ENCODE data around the gene ECM2. TPM values are rescaled to one million over a fixed set of nuclear protein-coding genes. Genes with fewer than 3 reads are reported as not detected.

The ECM2 gene
- total and polyA plus RNA-seq, 3 donors from 2014 or later: 16.7 to 26.9 (median 16.8) TPM

- no peak for TF ChIP-seq CTCF (IDR thresholded peaks at IDR 0.05)
- TF ChIP-seq POLR2A (IDR thresholded peaks at IDR 0.05): no peak
- Histone ChIP-seq H3K27ac (no peak overlapping the region), H3K36me3 (ENCODE audit: low read depth, missing control alignments) (no peaks in the 10 kb centered on the region), H3K4me3 (no peak overlapping the region), H3K27me3 (no peaks in the 10 kb centered on the region), H3K4me1 (no peaks in the 10 kb centered on the region), H3K9me3 (no peaks in the 10 kb centered on the region)
- DNase-seq: no peak
- WGBS, 2 donors: 81 to 92% methylated on average over 3 of the region's 3 CpGs
- intact Hi-C loops (cut with DNase I; ENCODE audit: low total_unique reads): no loop called here
Measured at GRCh38 chr9:92474587-92474986, 61.2 kb downstream of the ECM2 start.

- H3K27me3 ChIP-seq: no peaks in the 10 kb centered on the region
- H3K9me3 ChIP-seq: no peaks in the 10 kb centered on the region
- H3K27ac ChIP-seq: no peak overlapping the region
- H3K4me3 ChIP-seq: no peak overlapping the region
- DNase-seq: no peak
- 95 to 98% methylated on average over 2 of the region's 2 CpGs for WGBS, 2 donors
- intact Hi-C loops (cut with DNase I; ENCODE audit: low total_unique reads): no loop called here
- TF ChIP-seq CTCF (IDR thresholded peaks at IDR 0.05) (no peak), POLR2A (IDR thresholded peaks at IDR 0.05) (no peak)
- H3K36me3 ChIP-seq (ENCODE audit: low read depth, missing control alignments): no peaks in the 10 kb centered on the region
- H3K4me1 ChIP-seq: no peaks in the 10 kb centered on the region
Measured at GRCh38 chr9:92468206-92468605, 67.6 kb downstream of the ECM2 start.

GRCh38 chr9:92467511-92467910, 68.3 kb downstream of the ECM2 start:
- Histone ChIP-seq H3K4me1 (no peaks in the 10 kb centered on the region), H3K27ac (no peak overlapping the region), H3K4me3 (no peak overlapping the region), H3K27me3 (no peaks in the 10 kb centered on the region), H3K36me3 (ENCODE audit: low read depth, missing control alignments) (no peaks in the 10 kb centered on the region), H3K9me3 (no peaks in the 10 kb centered on the region)
- DNase-seq: no peak
- no peak for TF ChIP-seq CTCF (IDR thresholded peaks at IDR 0.05)
- no peak for TF ChIP-seq POLR2A (IDR thresholded peaks at IDR 0.05)
- WGBS, 2 donors: 76 to 93% methylated on average over 2 of the region's 2 CpGs
- intact Hi-C loops (cut with DNase I; ENCODE audit: low total_unique reads): no loop called here

- H3K9me3 ChIP-seq: no peaks in the 10 kb centered on the region
- no peak for DNase-seq
- no peak overlapping the region for H3K4me3 ChIP-seq
- H3K27me3 ChIP-seq: no peaks in the 10 kb centered on the region
- no peak for TF ChIP-seq POLR2A (IDR thresholded peaks at IDR 0.05)
- TF ChIP-seq CTCF (IDR thresholded peaks at IDR 0.05): no peak
- H3K36me3 ChIP-seq (ENCODE audit: low read depth, missing control alignments): no peaks in the 10 kb centered on the region
- H3K27ac ChIP-seq: no peak overlapping the region
- intact Hi-C loops (cut with DNase I; ENCODE audit: low total_unique reads): no loop called here
- WGBS, 2 donors: 88 to 93% methylated on average over 1 of the region's 1 CpG
- H3K4me1 ChIP-seq: no peaks in the 10 kb centered on the region
Measured at GRCh38 chr9:92467041-92467440, 68.7 kb downstream of the ECM2 start.

- 74 to 89% methylated on average over 3 of the region's 3 CpGs for whole genome bisulfite sequencing, 2 donors
- Histone ChIP-seq H3K27ac (no peak overlapping the region), H3K36me3 (ENCODE audit: low read depth, missing control alignments) (no peaks in the 10 kb centered on the region), H3K27me3 (no peaks in the 10 kb centered on the region), H3K4me1 (no peaks in the 10 kb centered on the region), H3K9me3 (no peaks in the 10 kb centered on the region), H3K4me3 (no peak overlapping the region)
- no peak for DNase-seq
- intact Hi-C loops (cut with DNase I; ENCODE audit: low total_unique reads): no loop called here
- TF ChIP-seq POLR2A (IDR thresholded peaks at IDR 0.05) (no peak), CTCF (IDR thresholded peaks at IDR 0.05) (no peak)
Measured at GRCh38 chr9:92463984-92464383, 71.8 kb downstream of the ECM2 start.

Data from testis (tissue), 3 donors.